Measurements from ENCODE around the gene PTPRN2.

The PTPRN2 gene

GRCh38 chr7:158020706-158021095, 566.9 kb downstream of the PTPRN2 start:
- TF ChIP-seq MYC (IDR thresholded peaks at IDR 0.05; ENCODE audit: low read depth, low read length) (no peak), MAX (IDR thresholded peaks at IDR 0.05; ENCODE audit: low read depth, low read length) (no peak), POLR2A (IDR thresholded peaks at IDR 0.05; ENCODE audit: extremely low read depth, insufficient read length) (no peak), CTCF (IDR thresholded peaks at IDR 0.05; ENCODE audit: low read depth, low read length) (no peak)
- no peak for DNase-seq (ENCODE audit: low read depth)
- no peak overlapping the region for H3K4me3 ChIP-seq (ENCODE audit: low read depth, low read length)

DNA sequence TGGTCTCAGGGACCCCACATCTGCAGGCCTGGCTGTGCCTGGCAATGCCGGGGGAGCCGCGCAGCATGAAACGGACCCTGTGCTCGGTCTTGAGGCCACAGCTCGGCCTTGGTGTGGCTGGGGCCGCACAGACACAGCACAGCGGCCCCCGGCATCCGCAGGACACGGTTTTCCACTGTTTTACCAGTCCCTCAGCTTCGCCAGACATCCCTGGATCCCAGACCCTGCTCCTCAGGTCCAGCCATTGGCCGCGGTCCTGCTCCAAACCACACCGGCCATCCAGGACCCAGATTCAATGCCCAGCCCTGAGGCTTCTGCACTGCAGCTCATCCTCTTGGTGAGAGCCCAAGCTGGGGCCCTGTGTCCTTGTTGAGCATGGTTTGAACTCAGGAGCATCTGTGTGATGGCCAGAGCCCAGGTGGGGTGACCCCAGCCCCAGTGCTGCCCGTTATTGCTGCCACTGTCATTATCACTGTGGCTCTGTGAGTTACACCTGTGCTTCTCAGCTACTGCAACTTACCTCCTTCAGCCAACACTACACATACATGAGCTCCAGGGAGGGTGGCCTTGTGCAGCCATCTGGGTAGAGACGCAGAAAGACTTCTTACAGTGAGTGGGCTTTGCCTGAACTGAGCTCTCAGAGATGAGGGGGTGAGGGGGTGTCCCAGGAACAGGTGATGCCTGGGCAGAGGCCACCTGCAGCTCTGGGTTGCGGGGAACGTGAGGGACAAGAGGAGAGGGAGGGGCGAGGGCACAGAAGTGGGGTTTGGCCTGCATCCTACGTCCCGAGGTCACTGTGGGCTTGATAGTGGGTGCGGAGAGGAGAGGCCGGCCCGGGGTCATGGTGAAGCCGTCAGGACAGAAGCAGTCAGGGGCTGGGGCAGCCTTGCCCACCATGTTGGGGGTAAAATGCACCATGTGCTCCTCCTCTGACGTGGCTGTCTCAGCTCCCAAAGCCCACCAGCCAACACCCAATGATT, 567.6 kb downstream of the PTPRN2 start:
- H3K4me3 ChIP-seq (ENCODE audit: low read depth, low read length), result no peak overlapping the region
- TF ChIP-seq POLR2A (IDR thresholded peaks at IDR 0.05; ENCODE audit: extremely low read depth, insufficient read length), result no peak
- TF ChIP-seq MAX (IDR thresholded peaks at IDR 0.05; ENCODE audit: low read depth, low read length), result no peak
- no peak for TF ChIP-seq CTCF (IDR thresholded peaks at IDR 0.05; ENCODE audit: low read depth, low read length)
- no peak for TF ChIP-seq MYC (IDR thresholded peaks at IDR 0.05; ENCODE audit: low read depth, low read length)
- DNase-seq (ENCODE audit: low read depth), result no peak

DNA sequence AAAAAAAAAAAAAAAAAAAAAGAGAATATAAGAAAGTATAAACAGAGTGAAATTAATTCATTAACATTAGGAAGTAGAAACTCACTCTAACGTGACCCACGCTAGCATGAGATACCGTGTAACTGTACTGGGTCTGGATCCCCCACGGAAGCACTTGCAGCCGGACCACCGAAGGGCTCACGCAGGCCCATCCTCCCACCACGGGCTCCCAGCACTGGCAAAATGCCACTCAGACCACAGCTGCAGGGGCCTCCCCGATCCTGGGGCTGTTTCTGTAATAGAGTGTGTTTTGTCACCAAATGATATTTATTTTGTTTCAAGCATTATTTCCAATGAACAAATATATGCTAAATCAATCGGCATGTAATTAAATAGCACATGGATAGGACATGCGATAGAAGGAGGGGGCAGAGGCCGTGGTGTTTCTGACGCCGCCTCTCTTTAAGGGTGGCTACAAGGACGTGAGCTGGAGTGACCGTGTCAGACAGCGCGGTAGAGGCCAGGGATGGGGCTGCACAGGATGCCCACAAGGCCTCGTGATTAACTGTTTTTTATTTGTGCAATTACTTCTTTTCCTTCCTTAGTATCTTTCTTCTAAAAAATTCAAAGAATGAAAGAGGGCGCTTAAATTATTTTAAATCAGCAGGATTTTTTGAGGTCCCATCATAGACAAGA, 568.5 kb downstream of the PTPRN2 start:
- no peak overlapping the region for H3K4me3 ChIP-seq (ENCODE audit: low read depth, low read length)
- DNase-seq (ENCODE audit: low read depth), result no peak
- TF ChIP-seq CTCF (IDR thresholded peaks at IDR 0.05; ENCODE audit: low read depth, low read length) (no peak), POLR2A (IDR thresholded peaks at IDR 0.05; ENCODE audit: extremely low read depth, insufficient read length) (no peak), MYC (IDR thresholded peaks at IDR 0.05; ENCODE audit: low read depth, low read length) (no peak)

GRCh38 chr7:158018098-158018762, 569.4 kb downstream of the PTPRN2 start:
- H3K4me3 ChIP-seq (ENCODE audit: low read depth, low read length), result no peak overlapping the region
- TF ChIP-seq POLR2A (IDR thresholded peaks at IDR 0.05; ENCODE audit: extremely low read depth, insufficient read length), result no peak
- no peak for TF ChIP-seq MAX (IDR thresholded peaks at IDR 0.05; ENCODE audit: low read depth, low read length)
- DNase-seq (ENCODE audit: low read depth), result no peak

DNA sequence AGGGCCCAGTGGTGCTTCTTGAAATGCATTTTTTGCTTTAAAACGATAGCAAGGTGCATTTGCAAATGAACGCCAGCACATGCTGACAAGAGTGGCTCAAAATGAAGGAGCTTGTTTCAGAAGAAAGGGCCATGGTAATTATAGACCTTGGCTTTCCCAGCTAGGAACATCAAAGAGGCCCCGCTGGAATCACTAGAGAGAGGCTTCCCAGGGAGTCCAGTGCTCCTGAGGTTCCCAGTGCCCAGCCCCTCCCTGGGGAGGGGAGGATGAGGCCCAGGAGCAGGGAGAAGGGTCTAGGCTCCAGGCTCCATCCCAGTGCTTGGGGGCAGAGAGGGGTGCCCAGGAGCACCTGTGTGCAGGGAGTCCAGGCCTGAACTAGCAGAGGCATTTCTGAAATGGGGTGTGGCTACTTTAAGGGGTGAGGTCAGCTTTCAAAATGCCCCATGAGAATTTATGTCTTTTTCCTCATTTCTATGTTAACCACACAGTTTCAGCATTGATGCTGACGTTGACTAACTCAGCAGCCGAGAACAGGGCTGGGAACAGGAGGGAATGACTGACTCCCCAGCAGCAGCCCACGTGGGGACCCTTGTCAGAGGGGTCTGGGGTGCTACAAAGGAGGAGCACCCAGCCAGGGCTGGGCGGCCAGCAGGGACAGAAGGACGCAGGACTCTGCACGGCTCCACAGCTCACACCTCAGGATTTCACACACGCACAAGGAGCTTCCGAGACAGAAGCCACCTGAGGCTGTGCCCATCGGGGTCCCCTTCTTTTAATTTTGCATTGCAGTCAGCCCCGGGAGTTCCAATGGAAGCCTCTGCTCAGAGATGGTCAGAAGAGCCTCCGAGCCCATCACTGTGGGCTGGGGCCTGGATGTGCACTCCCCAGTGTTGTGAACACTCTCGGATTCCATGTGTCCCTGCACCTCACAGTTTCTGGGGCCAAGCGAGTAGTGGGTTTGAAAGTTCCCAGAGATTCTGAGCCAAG, 570.2 kb downstream of the PTPRN2 start:
- no peak for TF ChIP-seq MAX (IDR thresholded peaks at IDR 0.05; ENCODE audit: low read depth, low read length)
- TF ChIP-seq MYC (IDR thresholded peaks at IDR 0.05; ENCODE audit: low read depth, low read length), result no peak
- no peak for TF ChIP-seq POLR2A (IDR thresholded peaks at IDR 0.05; ENCODE audit: extremely low read depth, insufficient read length)
- TF ChIP-seq CTCF (IDR thresholded peaks at IDR 0.05; ENCODE audit: low read depth, low read length), result no peak
- DNase-seq (ENCODE audit: low read depth), result peak; percentile 36
- H3K4me3 ChIP-seq (ENCODE audit: low read depth, low read length), result no peak overlapping the region
